Activated gamma-delta T cell (primary cell): ENCODE results near the gene ZNF99.
"Not testable (repeated sequence)": the region's sequence is repeated elsewhere in the genome, so short reads cannot be mapped to it uniquely, and the experiment has no call there.

Experiments
- DNase-seq: peaks from one replicate; lab custom pipeline; 2025; lab: John Stamatoyannopoulos, UW
- total RNA-seq, 2 donors: gene quantifications; one replicate each; lab custom pipeline; 2026; lab: John Stamatoyannopoulos, UW

The ZNF99 gene
- 0.04 to 0.26 reads per million in 2 donors for total RNA-seq

- no peak for DNase-seq
These were observed at the start of gene ZNF99 for GRCh38 chr19:22783651-22784410. Gene ZNF99, minus strand, starts transcription at chr19:22784151. Its CDS starts 135 bp downstream, at chr19:22784016.

- no peak for DNase-seq
These were observed 48.2 kb upstream of the ZNF99 start, which contains the start of gene ZNF723 for GRCh38 chr19:22832031-22832762. Gene ZNF723, plus strand, starts transcription at chr19:22832291. Its CDS starts 89 bp downstream, at chr19:22832380.

- DNase-seq, result no peak
These were observed 47.3 kb upstream of the ZNF99 start for GRCh38 chr19:22831211-22831610.

GRCh38 chr19:22814124-22814523 lies 30.2 kb upstream of the ZNF99 start:
- DNase-seq, result no peak

- DNase-seq, result peak; percentile 5
These were observed 23.3 kb upstream of the ZNF99 start for GRCh38 chr19:22807061-22807835.

- DNase-seq, result no peak
These were observed 22.5 kb upstream of the ZNF99 start for GRCh38 chr19:22806418-22806817.

- DNase-seq, result no peak
These were observed 13.1 kb upstream of the ZNF99 start for GRCh38 chr19:22797040-22797439.

- not testable (repeated sequence) for DNase-seq
These were observed 8.9 kb upstream of the ZNF99 start for GRCh38 chr19:22792863-22793262.

- no peak for DNase-seq
These were observed 47.9 kb downstream of the ZNF99 start for GRCh38 chr19:22735911-22736645.

- no peak for DNase-seq
These were observed 50.3 kb downstream of the ZNF99 start for GRCh38 chr19:22733691-22734090.

GRCh38 chr19:22728214-22728613 lies 55.7 kb downstream of the ZNF99 start:
- DNase-seq, result not testable (repeated sequence)

- DNase-seq, result not testable (repeated sequence)
These were observed 62.4 kb downstream of the ZNF99 start for GRCh38 chr19:22721533-22721932.

- DNase-seq, result no peak
These were observed 75.0 kb downstream of the ZNF99 start for GRCh38 chr19:22708983-22709382.

GRCh38 chr19:22703096-22703495 lies 80.9 kb downstream of the ZNF99 start:
- DNase-seq, result not testable (repeated sequence)

- not testable (repeated sequence) for DNase-seq
These were observed 81.3 kb downstream of the ZNF99 start for GRCh38 chr19:22702661-22703060.
